ENCODE measurements around the gene IGDCC3. TPM values are rescaled to one million over a fixed set of nuclear protein-coding genes. Genes with fewer than 3 reads are reported as not detected.

Gene IGDCC3
- total RNA-seq (2022; extraction: Qiagen RNA extraction; ENCODE audit: low read depth) = 0.07 to 0.09 TPM (median 0.08 TPM) in 5 replicates

GRCh38 chr15:65377976-65378366, at the start of gene IGDCC3:
TSS of gene IGDCC3 (minus strand) at chr15:65378002. CDS start at chr15:65377788, 214 bp downstream.

GRCh38 chr15:65304381-65305149, 73.2 kb downstream of the IGDCC3 start, which contains the start of gene RNU5B-1:
TSS of gene RNU5B-1 (plus strand) at chr15:65304677.

GRCh38 chr15:65286704-65287519, 90.9 kb downstream of the IGDCC3 start, which contains the start of gene PARP16:
TSS of gene PARP16 (minus strand) at chr15:65286883. CDS start at chr15:65286426, 457 bp downstream.

Other genes with a start within 250 kb of the IGDCC3 start
- gene PDCD7, start 244.2 kb downstream of the IGDCC3 start, total RNA-seq (2022; extraction: Qiagen RNA extraction; ENCODE audit: low read depth) = 25.7 to 29.9 TPM (median 26.4 TPM) in 5 replicates
- 35.8 to 67.3 TPM (median 45.5 TPM) in 5 replicates for gene CLPX, start 192.7 kb downstream of the IGDCC3 start, total RNA-seq (2022; extraction: Qiagen RNA extraction; ENCODE audit: low read depth)
- 0.03 to 0.06 TPM (median 0.04 TPM) in 4 of 5 replicates, not detected in the other for gene CILP, start 166.5 kb downstream of the IGDCC3 start, total RNA-seq (2022; extraction: Qiagen RNA extraction; ENCODE audit: low read depth)
- 9.1 to 11.3 TPM (median 10.5 TPM) in 5 replicates for gene PARP16, start 91.1 kb downstream of the IGDCC3 start, total RNA-seq (2022; extraction: Qiagen RNA extraction; ENCODE audit: low read depth)
- gene RNU5A-1, start 82.0 kb downstream of the IGDCC3 start, total RNA-seq (2022; extraction: Qiagen RNA extraction; ENCODE audit: low read depth) = not detected in 5 replicates
- gene RNU5B-1, start 73.3 kb downstream of the IGDCC3 start, total RNA-seq (2022; extraction: Qiagen RNA extraction; ENCODE audit: low read depth) = not detected in 5 replicates
- 2.4 to 3.8 TPM (median 2.7 TPM) in 5 replicates for gene IGDCC4, start 44.9 kb upstream of the IGDCC3 start, total RNA-seq (2022; extraction: Qiagen RNA extraction; ENCODE audit: low read depth)
- 22.6 to 30.1 TPM (median 24.6 TPM) in 5 replicates for gene DPP8, start 139.7 kb upstream of the IGDCC3 start, total RNA-seq (2022; extraction: Qiagen RNA extraction; ENCODE audit: low read depth)
- gene HACD3, start 152.5 kb upstream of the IGDCC3 start, total RNA-seq (2022; extraction: Qiagen RNA extraction; ENCODE audit: low read depth) = 134 to 147 TPM (median 145 TPM) in 5 replicates
- 43.6 to 50.1 TPM (median 45.0 TPM) in 5 replicates for gene INTS14, start 233.1 kb upstream of the IGDCC3 start, total RNA-seq (2022; extraction: Qiagen RNA extraction; ENCODE audit: low read depth)
- 2.2 to 5.1 TPM (median 4.0 TPM) in 5 replicates for gene SLC24A1, start 243.9 kb upstream of the IGDCC3 start, total RNA-seq (2022; extraction: Qiagen RNA extraction; ENCODE audit: low read depth)